Measurements from ENCODE around the gene HAO2.
A peak's percentile ranks its signal among the peaks of the same experiment; 100 is the strongest.

Gene HAO2

GRCh38 chr1:119338004-119338403 lies 30.6 kb upstream of the HAO2 start:
- Histone ChIP-seq H3K4me1 (ENCODE audit: control insufficient read depth in 2 of 2, insufficient read depth in 1 of 2, low read depth in 1 of 2, low read length in 2 of 2) (no peaks in the 10 kb centered on the region), H2BK5ac (ENCODE audit: low read length) (no peak overlapping the region), H3K4me3 (ENCODE audit: low read length in 2 of 2) (no peak overlapping the region), H3K79me1 (ENCODE audit: low read depth, low read length) (no peaks in the 10 kb centered on the region), H3K27ac (replicated peaks; ENCODE audit: low read length) (no peak overlapping the region), H3K27me3 (ENCODE audit: control insufficient read depth in 3 of 3, insufficient read depth in 3 of 3, low read depth in 1 of 3, low read length in 3 of 3) (no peaks in the 10 kb centered on the region), H2BK12ac (ENCODE audit: low read length) (no peak overlapping the region), H2BK120ac (ENCODE audit: low read depth, low read length) (no peak overlapping the region), H2AFZ (ENCODE audit: low read length) (no peak overlapping the region), H3K14ac (ENCODE audit: low read length) (no peak overlapping the region), H3K4me2 (ENCODE audit: insufficient read depth, low read length, poor library complexity, severe bottlenecking) (no peak overlapping the region), H3K9me3 (replicated peaks in 1 of 2; ENCODE audit: control insufficient read depth in 2 of 2, insufficient read depth in 1 of 2, low read depth in 1 of 2, low read length in 2 of 2) (peaks cover 0 to 2% of the 10 kb centered on the region in 2 donors), H3K4ac (ENCODE audit: low read length) (no peak overlapping the region), H3K23ac (ENCODE audit: low read depth, low read length, poor library complexity) (no peak overlapping the region), H3K9ac (ENCODE audit: low read depth, low read length, poor library complexity) (no peak overlapping the region), H3K18ac (ENCODE audit: low read length) (no peak overlapping the region), H2AK5ac (ENCODE audit: low read depth, low read length) (no peak overlapping the region), H4K8ac (ENCODE audit: low read depth, low read length) (no peak overlapping the region), H2BK15ac (ENCODE audit: low read length) (no peak overlapping the region), H3K36me3 (replicated peaks in 1 of 2; ENCODE audit: control insufficient read depth in 2 of 2, insufficient read depth in 2 of 2, low read length in 2 of 2) (no peaks in the 10 kb centered on the region), H4K91ac (ENCODE audit: low read depth, low read length, poor library complexity) (no peak overlapping the region)
- WGBS, 2 donors (ENCODE audit: extremely low coverage in 2 of 2, insufficient read length in 2 of 2, insufficient replicate concordance in 1 of 2) = no CpG with 5 or more reads among the region's 2 CpGs
- no peak for DNase-seq (ENCODE audit: low spot score)

DNA sequence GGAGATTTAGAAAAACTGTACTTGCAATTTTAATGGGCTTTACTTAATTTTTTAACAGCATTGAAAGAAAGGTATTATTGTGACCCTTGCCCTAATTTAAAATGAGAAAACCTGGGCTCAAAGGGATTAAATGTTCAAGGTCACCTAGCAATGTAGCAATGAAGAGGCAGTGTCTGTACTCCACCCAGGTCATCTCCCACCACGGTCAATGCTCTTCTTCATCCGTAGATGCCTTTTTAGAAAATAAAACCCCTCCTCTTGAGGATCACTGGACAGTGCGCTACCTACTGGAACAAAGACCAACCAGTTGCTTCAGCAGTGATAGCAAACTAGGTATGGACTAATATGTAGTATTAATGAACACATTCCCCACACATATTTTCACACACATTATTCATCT lies 29.8 kb upstream of the HAO2 start:
- Histone ChIP-seq H3K23ac (ENCODE audit: low read depth, low read length, poor library complexity) (no peak overlapping the region), H2BK12ac (ENCODE audit: low read length) (no peak overlapping the region), H3K4me3 (ENCODE audit: low read length in 2 of 2) (no peak overlapping the region), H4K91ac (ENCODE audit: low read depth, low read length, poor library complexity) (no peak overlapping the region), H3K9ac (ENCODE audit: low read depth, low read length, poor library complexity) (no peak overlapping the region), H3K4ac (ENCODE audit: low read length) (no peak overlapping the region), H2AFZ (ENCODE audit: low read length) (no peak overlapping the region), H3K79me1 (ENCODE audit: low read depth, low read length) (no peaks in the 10 kb centered on the region), H2BK120ac (ENCODE audit: low read depth, low read length) (no peak overlapping the region), H4K8ac (ENCODE audit: low read depth, low read length) (no peak overlapping the region), H3K27me3 (ENCODE audit: control insufficient read depth in 3 of 3, insufficient read depth in 3 of 3, low read depth in 1 of 3, low read length in 3 of 3) (no peaks in the 10 kb centered on the region), H3K18ac (ENCODE audit: low read length) (no peak overlapping the region), H3K4me2 (ENCODE audit: insufficient read depth, low read length, poor library complexity, severe bottlenecking) (no peak overlapping the region), H2AK5ac (ENCODE audit: low read depth, low read length) (no peak overlapping the region), H3K14ac (ENCODE audit: low read length) (no peak overlapping the region), H3K4me1 (ENCODE audit: control insufficient read depth in 2 of 2, insufficient read depth in 1 of 2, low read depth in 1 of 2, low read length in 2 of 2) (no peaks in the 10 kb centered on the region), H3K27ac (replicated peaks; ENCODE audit: low read length) (no peak overlapping the region), H2BK15ac (ENCODE audit: low read length) (no peak overlapping the region), H2BK5ac (ENCODE audit: low read length) (no peak overlapping the region), H3K36me3 (replicated peaks in 1 of 2; ENCODE audit: control insufficient read depth in 2 of 2, insufficient read depth in 2 of 2, low read length in 2 of 2) (no peaks in the 10 kb centered on the region), H3K9me3 (replicated peaks in 1 of 2; ENCODE audit: control insufficient read depth in 2 of 2, insufficient read depth in 1 of 2, low read depth in 1 of 2, low read length in 2 of 2) (no peaks in the 10 kb centered on the region)
- WGBS, 2 donors (ENCODE audit: extremely low coverage in 2 of 2, insufficient read length in 2 of 2, insufficient replicate concordance in 1 of 2) = no CpG with 5 or more reads among the region's 3 CpGs
- DNase-seq (ENCODE audit: low spot score) = no peak

DNA sequence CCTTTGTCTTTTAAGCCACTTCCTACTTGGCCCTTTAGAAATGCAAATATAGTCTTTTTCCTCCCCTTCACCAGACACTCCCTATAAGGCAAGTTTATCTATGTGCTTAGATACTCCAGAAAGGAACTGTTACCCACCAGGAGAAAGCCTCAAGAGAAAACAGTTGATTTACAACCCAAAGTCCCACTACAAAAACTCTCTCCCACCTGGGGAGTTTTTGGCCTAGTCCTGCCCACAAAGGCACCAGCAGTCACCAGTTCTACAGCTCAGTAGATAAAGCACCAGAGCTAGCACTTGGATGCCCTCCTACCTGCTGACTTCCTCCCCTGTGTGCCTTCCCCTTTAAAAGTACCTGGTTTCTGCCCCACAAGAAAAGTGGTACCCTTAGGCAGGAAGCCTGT lies 27.7 kb upstream of the HAO2 start:
- H2BK120ac ChIP-seq (ENCODE audit: low read depth, low read length) = no peak overlapping the region
- no peaks in the 10 kb centered on the region for H3K9me3 ChIP-seq (replicated peaks in 1 of 2; ENCODE audit: control insufficient read depth in 2 of 2, insufficient read depth in 1 of 2, low read depth in 1 of 2, low read length in 2 of 2)
- no peak overlapping the region for H2AK5ac ChIP-seq (ENCODE audit: low read depth, low read length)
- no peak overlapping the region for H2BK5ac ChIP-seq (ENCODE audit: low read length)
- H4K91ac ChIP-seq (ENCODE audit: low read depth, low read length, poor library complexity) = no peak overlapping the region
- no peaks in the 10 kb centered on the region for H3K79me1 ChIP-seq (ENCODE audit: low read depth, low read length)
- no peaks in the 10 kb centered on the region for H3K4me1 ChIP-seq (ENCODE audit: control insufficient read depth in 2 of 2, insufficient read depth in 1 of 2, low read depth in 1 of 2, low read length in 2 of 2)
- no peak overlapping the region for H4K8ac ChIP-seq (ENCODE audit: low read depth, low read length)
- H3K4me2 ChIP-seq (ENCODE audit: insufficient read depth, low read length, poor library complexity, severe bottlenecking) = no peak overlapping the region
- no peak overlapping the region for H3K4ac ChIP-seq (ENCODE audit: low read length)
- H3K18ac ChIP-seq (ENCODE audit: low read length) = no peak overlapping the region
- no peak overlapping the region for H3K9ac ChIP-seq (ENCODE audit: low read depth, low read length, poor library complexity)
- H2AFZ ChIP-seq (ENCODE audit: low read length) = peak overlapping the region; percentile 26
- no peak overlapping the region for H3K4me3 ChIP-seq (ENCODE audit: low read length in 2 of 2)
- H3K36me3 ChIP-seq (replicated peaks in 1 of 2; ENCODE audit: control insufficient read depth in 2 of 2, insufficient read depth in 2 of 2, low read length in 2 of 2) = no peaks in the 10 kb centered on the region
- no peak overlapping the region for H2BK15ac ChIP-seq (ENCODE audit: low read length)
- no peak overlapping the region for H2BK12ac ChIP-seq (ENCODE audit: low read length)
- no peak overlapping the region for H3K23ac ChIP-seq (ENCODE audit: low read depth, low read length, poor library complexity)
- no peak for DNase-seq (ENCODE audit: low spot score)
- H3K27me3 ChIP-seq (ENCODE audit: control insufficient read depth in 3 of 3, insufficient read depth in 3 of 3, low read depth in 1 of 3, low read length in 3 of 3) = no peaks in the 10 kb centered on the region
- H3K27ac ChIP-seq (replicated peaks; ENCODE audit: low read length) = no peak overlapping the region
- H3K14ac ChIP-seq (ENCODE audit: low read length) = no peak overlapping the region

GRCh38 chr1:119341372-119341947 lies 27.1 kb upstream of the HAO2 start:
- Histone ChIP-seq H2BK120ac (ENCODE audit: low read depth, low read length) (no peak overlapping the region), H3K36me3 (replicated peaks in 1 of 2; ENCODE audit: control insufficient read depth in 2 of 2, insufficient read depth in 2 of 2, low read length in 2 of 2) (no peaks in the 10 kb centered on the region), H3K4me3 (ENCODE audit: low read length in 2 of 2) (no peak overlapping the region), H4K91ac (ENCODE audit: low read depth, low read length, poor library complexity) (no peak overlapping the region), H3K4ac (ENCODE audit: low read length) (no peak overlapping the region), H3K27ac (replicated peaks; ENCODE audit: low read length) (no peak overlapping the region), H3K9me3 (replicated peaks in 1 of 2; ENCODE audit: control insufficient read depth in 2 of 2, insufficient read depth in 1 of 2, low read depth in 1 of 2, low read length in 2 of 2) (no peaks in the 10 kb centered on the region), H3K4me2 (ENCODE audit: insufficient read depth, low read length, poor library complexity, severe bottlenecking) (no peak overlapping the region), H3K79me1 (ENCODE audit: low read depth, low read length) (no peaks in the 10 kb centered on the region), H2BK5ac (ENCODE audit: low read length) (no peak overlapping the region), H3K18ac (ENCODE audit: low read length) (no peak overlapping the region), H2BK15ac (ENCODE audit: low read length) (no peak overlapping the region), H3K14ac (ENCODE audit: low read length) (no peak overlapping the region), H3K27me3 (ENCODE audit: control insufficient read depth in 3 of 3, insufficient read depth in 3 of 3, low read depth in 1 of 3, low read length in 3 of 3) (no peaks in the 10 kb centered on the region), H2AFZ (ENCODE audit: low read length) (peak overlapping the region; percentile 5), H2AK5ac (ENCODE audit: low read depth, low read length) (no peak overlapping the region), H3K4me1 (ENCODE audit: control insufficient read depth in 2 of 2, insufficient read depth in 1 of 2, low read depth in 1 of 2, low read length in 2 of 2) (no peaks in the 10 kb centered on the region), H2BK12ac (ENCODE audit: low read length) (no peak overlapping the region), H3K9ac (ENCODE audit: low read depth, low read length, poor library complexity) (no peak overlapping the region), H3K23ac (ENCODE audit: low read depth, low read length, poor library complexity) (no peak overlapping the region), H4K8ac (ENCODE audit: low read depth, low read length) (no peak overlapping the region)
- no peak for DNase-seq (ENCODE audit: low spot score)
- WGBS, 2 donors (ENCODE audit: extremely low coverage in 2 of 2, insufficient read length in 2 of 2, insufficient replicate concordance in 1 of 2) = no CpG with 5 or more reads among the region's 5 CpGs

All from neuronal stem cell (in vitro differentiated cells).